Ramos (cell line): ENCODE data around the gene GALNT17.

ENCODE experiments used
- in situ Hi-C: fragments of 300-500 bp; cut with MboI; formaldehyde crosslinking; loops from one replicate; pipeline ENCODE4 v1.14.3; 2022; ENCODE audit warnings: low sequenced_read_pairs; ENCODE audit not compliant: unreplicated experiment

GALNT17 gene

DNA sequence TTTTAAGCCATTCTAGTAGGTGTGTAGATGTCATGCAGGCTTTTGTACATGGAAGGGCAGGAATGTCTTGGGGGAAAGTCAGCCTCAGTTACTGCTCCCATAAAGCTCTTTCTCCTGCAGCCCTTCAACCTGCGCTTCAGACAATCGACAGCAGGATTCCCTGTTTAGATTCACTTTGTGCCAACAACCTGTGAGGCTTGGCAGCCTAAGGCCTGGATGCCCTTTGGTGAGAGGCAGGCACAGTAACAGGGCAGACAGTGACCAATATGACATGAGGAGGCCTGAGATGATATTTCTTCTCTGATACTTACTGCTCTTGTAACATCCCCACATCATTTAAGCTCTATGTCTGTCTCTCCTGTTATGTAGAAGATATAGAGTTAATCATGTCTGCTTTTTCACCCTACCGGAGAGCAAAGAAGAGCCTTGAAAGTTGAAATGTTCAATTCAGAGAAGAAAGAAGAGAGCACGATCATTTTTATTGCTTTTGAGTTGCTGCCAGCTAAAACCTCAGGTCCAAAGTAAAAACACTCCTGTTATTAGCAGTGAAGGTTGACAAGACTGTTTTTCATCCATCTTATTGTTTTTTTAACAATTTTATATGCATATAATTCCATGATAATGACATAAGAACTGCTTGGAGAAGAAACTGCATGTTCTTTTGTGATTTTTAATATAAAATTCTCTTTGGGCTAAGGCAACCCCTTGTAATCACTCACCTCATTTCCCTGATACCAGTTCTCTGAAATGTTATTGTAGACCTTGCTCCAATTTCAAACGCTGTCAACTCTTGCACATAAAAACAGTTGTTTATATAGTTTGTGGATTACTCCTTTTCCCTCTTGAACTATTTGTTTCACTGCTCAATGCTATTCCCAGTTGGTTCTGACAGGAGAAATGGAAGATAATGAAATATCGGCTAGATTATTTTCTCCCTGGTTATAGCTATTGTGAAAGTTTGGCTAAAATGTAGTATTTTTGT lies 140.9 kb downstream of the GALNT17 start:
- in situ Hi-C loops: no loop called here

- in situ Hi-C loops: no loop called here
These were observed 146.3 kb downstream of the GALNT17 start for GRCh38 chr7:71278257-71278656.

DNA sequence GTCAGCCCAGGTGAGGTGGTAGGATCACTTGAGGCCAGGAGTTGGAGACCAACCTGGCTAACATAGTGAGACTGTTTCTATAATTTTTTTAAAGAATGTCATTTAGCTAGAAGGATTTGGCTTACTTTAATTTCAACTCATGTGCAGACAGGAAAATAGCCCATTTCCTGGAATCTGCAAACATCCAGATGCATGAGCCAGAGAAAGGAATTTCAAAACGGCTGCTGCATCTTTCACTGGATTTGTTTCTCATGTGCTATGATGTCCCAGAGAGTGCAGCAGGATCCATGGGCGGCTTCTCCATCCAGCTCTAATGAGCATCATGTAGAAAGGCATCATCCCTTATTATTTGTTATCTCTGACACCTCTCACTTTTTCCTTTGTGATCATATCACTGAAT lies 149.3 kb downstream of the GALNT17 start:
- in situ Hi-C loops: no loop called here

DNA sequence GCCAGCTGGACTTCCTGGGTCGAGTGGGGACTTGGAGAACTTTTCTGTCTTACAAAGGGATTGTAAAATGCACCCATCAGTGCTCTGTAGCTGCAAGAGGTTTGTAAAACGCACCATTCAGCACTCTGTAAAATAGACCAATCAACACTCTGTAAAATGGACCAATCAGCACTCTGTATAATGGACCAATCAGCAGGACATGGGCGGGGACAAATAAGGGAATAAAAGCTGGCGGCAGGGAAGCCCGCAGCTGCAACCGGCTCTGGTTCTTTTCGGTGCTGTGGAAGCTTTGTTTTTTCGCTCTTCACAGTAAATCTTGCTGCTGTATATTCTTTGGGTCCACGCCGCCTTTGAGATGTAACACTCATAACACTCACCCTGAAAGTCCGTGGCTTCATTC lies 151.9 kb downstream of the GALNT17 start:
- in situ Hi-C loops: no loop called here

- in situ Hi-C loops: no loop called here
These were observed 153.7 kb downstream of the GALNT17 start for GRCh38 chr7:71285571-71286145.

DNA sequence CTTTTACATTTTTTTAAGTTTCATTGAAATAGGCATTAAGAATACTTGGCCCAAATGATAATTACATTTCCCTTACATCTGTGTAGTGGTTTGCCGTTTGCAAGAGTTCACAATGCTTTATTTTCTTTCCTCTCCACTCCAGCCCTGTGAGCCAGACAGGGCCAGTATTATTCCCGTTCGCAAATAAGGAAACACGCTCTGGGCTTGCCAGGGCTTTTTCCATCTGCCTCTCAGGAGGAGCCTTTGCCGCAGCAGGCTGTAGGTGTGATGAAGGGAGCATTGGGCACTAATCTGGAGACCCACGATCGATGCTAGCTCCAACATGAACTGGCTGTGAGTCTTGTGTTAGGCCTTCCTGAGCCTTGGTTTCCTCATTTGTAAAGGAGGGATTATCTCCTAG lies 154.4 kb downstream of the GALNT17 start:
- in situ Hi-C loops: no loop called here

- in situ Hi-C loops: no loop called here
These were observed 155.0 kb downstream of the GALNT17 start for GRCh38 chr7:71286924-71287323.

GRCh38 chr7:71290452-71290851 lies 158.5 kb downstream of the GALNT17 start:
- in situ Hi-C loops: no loop called here

DNA sequence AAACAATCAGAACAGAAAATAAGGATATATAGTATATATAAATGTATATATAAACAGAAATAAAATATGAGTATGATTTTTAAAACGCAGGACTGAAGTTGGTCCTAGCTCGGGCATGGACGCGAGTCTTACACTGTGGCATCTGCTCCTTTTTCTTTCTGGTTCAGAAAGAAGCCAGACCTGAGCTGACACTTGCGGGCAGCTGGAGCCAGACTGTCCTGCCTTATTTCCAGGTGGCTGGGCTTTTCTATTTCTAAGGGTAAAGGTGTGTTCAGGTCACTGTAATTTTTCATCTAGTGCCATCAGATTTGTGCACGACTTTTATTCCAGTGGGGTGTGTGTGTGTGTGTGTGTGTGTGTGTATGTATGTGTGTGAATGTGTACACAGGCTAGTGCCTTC lies 166.4 kb downstream of the GALNT17 start:
- in situ Hi-C loops: no loop called here

DNA sequence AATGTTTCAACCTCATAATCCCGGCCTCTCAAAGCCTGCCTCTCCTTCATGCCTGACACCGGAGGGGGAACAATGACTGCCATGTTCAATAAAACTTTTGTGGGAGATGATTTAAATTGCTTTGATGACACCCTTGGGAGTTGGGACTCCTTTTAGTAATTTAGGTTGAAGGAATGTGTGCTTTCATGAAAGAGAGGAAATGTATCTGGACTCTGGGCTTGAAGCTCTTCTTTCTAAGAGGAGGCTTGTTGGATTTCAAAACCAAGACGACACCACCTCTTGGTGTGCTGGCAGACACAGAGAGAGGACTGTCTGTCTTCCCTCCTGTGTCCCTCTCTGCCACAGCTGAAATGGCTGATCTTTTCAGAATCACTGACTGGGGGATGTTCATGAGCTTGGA lies 168.1 kb downstream of the GALNT17 start:
- in situ Hi-C loops: no loop called here

DNA sequence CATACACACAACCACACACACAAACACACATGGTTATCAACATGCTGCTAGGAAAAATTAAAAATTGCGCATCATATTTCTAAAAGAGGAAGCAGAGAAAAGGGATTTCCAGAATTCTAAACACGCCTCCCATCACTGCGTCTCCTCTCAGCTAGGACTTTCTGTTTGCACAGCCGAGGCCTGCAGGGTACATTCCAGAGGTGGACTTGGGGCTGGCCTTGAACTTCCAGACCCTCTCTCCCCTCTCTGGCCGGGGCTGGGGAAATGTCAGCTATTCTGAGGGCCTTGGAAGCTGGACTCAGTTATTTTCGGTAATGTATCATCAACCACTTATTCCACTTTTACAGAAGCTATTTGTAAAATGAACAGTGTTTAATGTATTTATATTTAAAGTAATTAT lies 168.7 kb downstream of the GALNT17 start:
- in situ Hi-C loops: no loop called here

- in situ Hi-C loops: no loop called here
These were observed 169.2 kb downstream of the GALNT17 start for GRCh38 chr7:71301167-71301566.

GRCh38 chr7:71303566-71303965 lies 171.6 kb downstream of the GALNT17 start:
- in situ Hi-C loops: no loop called here

DNA sequence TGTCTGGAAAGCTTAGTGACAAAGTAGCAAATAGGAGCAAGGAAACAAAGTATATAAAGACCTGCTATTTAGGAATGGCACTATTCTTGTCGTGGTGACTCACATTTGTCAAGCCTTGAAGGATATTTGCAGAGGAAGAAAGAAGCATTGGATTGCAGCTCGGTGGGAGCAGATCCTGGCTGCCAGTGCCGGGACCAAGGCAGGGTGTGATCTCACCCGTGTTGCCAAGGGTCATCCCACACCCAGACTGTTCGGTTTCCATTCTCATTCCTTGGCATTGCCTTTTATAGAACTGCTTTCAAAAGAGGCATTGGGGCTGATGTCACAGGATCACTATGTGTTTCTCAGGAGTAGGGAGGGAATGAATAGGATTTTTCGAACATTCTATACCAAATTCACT lies 176.2 kb downstream of the GALNT17 start:
- in situ Hi-C loops: no loop called here

- in situ Hi-C loops: no loop called here
These were observed 179.6 kb downstream of the GALNT17 start for GRCh38 chr7:71311576-71311975.

DNA sequence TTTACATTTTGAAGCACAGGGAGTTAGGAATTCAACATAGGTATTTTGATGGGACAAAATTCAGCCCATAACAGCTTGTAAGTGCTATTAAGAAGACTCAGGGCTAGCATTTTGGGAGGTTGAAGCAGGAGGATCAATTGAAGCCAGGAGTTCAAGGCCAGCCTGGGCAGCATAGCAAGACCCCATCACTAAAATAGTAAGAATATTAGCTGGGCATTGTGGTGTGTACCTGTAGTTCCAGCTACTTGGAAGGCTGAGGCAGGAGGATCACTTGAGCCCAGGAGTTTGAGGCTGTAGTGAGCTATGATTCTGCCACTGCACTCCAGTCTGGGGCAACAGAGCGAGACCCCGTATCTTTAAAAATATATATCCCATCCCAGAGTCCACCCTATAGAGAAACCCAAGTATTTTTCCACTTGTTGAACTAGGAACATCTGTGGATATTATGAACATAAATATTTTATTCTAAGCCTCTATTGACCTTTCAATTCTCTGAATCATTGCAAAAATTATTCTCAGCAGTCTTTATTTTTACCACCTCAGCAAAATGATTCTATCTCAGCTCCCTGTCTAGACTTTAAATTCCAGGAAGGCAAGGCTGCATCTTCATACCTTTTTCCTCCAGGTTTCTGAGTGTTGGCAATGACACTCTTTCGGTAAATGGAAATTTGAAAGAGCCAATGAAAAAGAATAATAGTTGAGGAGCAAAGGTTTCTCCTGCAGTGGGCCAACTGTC lies 181.0 kb downstream of the GALNT17 start:
- in situ Hi-C loops: no loop called here

- in situ Hi-C loops: no loop called here
These were observed 181.6 kb downstream of the GALNT17 start for GRCh38 chr7:71313553-71313952.

DNA sequence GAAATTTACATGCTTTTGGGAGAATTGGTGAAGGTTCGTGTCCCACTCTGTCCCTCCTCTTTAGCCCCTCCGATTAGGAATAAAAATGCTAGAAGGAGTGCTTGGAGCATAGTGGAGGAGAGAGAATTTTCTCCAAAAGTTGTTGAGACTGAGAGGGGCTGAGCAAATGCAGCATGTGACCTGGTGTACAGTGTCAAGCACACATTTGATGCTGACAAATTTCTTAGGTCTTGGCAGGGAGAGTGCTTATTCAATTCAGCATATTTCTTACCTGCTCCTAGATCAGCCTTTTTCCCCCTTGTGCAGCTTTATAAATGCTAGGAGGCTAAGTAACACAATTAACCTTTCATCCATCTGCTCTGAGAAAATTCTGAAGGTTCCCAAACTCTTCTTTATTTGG lies 189.0 kb downstream of the GALNT17 start:
- in situ Hi-C loops: no loop called here

DNA sequence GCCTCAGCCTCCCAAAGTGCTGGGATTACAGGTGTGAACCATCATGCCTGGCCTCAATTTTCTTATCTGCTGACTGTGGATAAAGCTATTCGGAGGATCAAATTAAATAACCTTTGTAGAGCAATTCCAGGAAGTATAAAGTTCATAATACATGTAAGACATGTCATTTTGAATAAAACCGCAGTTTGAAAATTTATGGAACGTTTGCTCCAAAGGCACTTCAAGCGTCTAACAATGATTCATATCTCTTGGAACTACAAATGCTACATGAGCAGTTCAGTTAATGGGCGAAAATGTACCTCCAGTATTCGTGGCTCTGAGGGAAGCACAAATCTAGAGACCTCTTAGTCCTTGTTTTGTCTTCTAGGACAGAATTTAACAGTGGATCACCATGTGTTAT lies 190.3 kb downstream of the GALNT17 start:
- in situ Hi-C loops: no loop called here

- in situ Hi-C loops: no loop called here
These were observed 191.8 kb downstream of the GALNT17 start for GRCh38 chr7:71323726-71324125.

DNA sequence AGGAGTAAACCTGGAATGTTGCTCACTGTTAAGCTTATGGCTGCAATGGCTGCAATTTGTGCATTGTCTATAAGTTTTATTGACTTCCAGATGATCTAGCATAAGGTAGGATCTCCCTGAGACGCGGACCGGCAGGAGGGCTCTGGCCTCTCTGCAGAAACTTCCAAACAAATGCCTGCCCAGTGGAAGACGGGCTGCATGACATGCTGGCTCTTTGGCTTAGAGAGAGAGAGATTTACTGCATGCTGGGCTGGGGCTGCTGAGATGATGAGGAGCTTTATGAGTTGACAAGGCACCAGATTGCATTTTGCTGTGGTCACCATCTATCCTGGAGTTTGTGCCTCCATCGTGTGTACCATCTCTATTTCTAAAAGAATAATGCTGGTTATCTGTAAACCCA lies 193.2 kb downstream of the GALNT17 start:
- in situ Hi-C loops: no loop called here
